Measurements from ENCODE around the gene VWC2L.

The VWC2L gene

GRCh38 chr2:214471382-214471781 is 60.5 kb downstream of the VWC2L start:
- DNase-seq, result no peak

DNA sequence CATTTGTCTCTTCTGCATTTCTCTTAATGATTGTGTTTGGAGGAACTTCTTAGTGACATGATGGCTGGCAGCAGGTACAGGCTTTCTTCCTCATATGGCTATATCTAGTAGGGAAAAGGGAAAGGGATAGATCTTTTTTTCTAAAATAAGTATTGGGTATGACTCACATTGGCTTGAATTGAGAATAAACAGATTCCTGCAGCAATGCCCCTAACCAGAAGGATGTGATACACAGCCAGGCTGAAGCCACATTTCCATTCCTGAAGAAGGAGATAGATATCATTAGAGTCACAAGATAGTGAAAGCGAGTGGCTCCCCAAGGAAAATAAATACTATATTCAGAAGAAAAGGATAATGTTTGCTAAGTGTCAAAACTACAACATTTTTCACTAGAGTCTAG is 61.1 kb downstream of the VWC2L start:
- no peak for DNase-seq

DNA sequence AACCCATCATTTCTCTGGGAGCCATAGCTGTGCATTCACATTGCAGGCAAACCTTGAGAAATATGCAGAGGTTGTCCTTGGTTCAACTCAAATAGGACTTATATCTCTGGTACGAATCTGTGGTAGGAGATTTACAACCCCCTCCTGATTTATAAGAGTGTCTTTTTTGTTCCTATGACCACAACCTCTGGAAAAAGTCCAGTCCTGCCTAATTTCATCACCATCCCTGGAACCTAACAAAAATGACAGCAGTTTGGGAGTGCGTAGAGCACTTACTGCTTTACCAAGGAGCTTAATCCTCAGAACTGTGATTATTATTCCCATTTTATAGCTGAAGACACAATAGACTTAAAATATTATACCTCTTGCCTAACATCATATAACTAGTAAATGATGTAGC is 66.5 kb downstream of the VWC2L start:
- DNase-seq, result no peak

GRCh38 chr2:214481204-214481603 is 70.3 kb downstream of the VWC2L start:
- DNase-seq, result no peak

DNA sequence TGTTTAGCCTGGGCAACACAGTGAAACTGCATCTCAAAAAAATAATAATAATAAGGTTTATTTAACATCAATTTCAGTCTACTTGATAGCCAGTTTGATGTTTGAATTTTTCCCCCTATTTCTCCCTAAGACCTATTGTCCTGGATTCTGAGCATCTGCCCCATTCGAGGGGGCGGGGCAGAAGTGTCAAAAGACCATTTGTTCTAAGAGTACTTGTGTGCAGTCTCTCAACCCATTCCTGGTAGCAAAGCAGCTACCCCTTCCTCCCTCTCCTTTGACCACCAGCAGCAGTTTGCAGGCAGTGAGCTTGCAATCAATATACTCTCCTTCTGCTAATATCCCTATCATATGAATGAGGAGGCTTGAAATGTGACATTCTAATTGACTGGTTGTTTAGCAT is 71.9 kb downstream of the VWC2L start:
- DNase-seq, result no peak

DNA sequence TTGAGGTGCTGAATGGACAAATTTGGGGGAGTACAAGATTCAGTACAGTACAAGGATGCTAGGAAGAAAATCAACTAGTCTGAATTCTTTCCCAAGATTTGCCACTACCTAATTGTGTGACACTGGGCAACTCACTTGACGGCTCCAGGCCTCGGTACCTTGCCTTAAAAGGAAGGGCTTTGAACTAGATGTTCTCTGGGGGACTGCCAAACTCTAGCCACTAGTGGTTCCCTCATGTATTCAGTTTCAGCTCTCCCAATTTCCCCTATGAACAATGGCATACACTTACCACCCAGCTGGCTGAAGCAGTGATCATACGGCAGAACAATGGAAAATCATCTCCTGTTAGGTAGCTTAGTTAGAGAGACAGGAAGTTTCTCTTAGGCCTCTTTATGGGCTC is 73.4 kb downstream of the VWC2L start:
- DNase-seq, result no peak

DNA sequence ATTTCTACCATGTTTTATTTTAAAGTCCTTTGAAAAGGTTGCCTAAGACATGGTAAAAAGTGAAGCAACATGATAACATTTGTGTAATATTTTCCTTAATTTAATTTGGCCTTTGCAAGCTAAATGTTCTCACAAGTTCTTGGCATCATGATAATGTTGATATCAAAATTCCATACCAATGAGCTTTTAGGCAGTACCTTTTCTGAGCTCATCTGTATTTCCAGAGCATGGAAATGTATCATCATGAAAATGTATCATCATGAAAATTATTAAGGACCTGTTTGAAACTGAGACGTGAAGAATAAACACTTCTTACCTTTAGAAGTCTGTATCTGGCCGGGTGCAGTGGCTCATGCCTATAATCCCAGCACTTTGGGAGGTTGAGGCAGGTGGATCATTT is 73.8 kb downstream of the VWC2L start:
- DNase-seq, result no peak

DNA sequence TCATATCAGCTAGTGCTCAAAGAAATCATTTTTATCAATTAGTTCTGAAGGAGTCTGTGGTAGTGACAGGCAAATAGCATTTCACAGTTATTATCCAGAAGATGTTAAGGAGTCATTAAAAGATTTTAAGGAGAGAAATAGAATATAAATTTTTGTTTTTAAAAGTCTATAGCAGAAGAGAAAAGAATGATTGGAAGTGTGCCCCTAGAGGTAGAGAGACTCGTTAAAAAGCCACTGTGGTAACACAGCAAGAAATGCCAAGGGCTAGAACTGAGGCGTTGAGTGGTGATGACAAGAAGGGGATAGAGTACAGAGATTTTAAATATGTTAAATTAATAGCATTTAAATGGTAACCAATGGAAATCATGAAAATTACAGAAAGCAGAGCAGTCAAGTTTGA is 78.3 kb downstream of the VWC2L start:
- no peak for DNase-seq

DNA sequence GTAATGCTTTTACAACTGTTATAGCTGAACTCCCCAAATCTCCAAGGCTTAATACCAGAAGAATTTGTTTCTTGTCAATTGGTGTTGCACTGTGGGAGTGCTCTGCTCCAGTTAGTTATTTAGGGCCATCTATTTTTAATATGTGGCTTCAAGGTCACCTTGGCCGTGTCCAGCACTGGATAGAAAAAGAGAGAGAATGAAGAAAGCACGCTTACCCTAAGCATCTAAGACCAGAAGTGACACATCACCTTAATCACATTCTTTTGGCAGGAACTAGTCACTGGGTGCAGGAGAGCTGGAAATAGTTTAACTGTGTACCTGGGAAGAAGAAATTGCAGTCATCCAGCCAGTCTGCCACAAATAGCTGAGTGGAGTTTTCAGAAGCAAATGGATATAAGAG is 78.8 kb downstream of the VWC2L start:
- DNase-seq, result no peak

GRCh38 chr2:214492152-214492551 is 81.3 kb downstream of the VWC2L start:
- no peak for DNase-seq

DNA sequence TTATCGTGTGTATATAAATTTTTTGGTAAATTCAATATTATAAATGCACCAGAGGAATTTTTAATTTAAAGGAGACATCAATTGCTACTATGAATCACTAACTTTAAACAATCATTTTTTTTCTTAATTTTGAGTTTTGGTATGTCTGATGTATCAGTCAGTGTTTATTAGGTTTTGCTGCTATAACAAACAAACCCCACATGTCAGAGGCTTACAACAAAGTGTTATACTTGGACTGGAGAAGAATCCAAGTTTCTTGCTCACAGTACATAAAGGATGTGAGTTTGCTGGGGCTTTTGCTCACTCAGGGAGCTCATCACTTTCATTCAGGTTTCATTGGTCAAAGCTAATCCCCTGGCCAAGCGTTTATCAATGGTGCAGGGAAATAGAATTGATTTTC is 81.8 kb downstream of the VWC2L start:
- no peak for DNase-seq

DNA sequence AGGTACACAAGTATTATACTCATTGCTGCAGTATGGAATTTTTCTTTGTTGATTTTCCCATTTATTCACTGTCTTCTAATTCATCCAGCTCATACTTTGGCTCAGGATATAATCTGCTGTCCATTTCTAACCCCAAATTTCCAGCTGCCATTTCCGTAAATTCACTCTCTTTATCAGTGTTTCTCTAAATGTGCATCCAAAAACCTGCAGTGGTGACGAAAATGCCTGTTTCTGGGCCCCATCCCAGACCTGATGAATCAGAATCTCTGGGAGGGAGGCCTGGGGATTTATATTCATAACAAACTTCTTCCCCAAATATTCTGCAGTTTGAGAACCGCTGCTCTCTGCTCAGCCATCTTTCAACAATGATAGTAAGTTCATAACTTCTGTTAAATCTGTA is 86.6 kb downstream of the VWC2L start:
- no peak for DNase-seq

DNA sequence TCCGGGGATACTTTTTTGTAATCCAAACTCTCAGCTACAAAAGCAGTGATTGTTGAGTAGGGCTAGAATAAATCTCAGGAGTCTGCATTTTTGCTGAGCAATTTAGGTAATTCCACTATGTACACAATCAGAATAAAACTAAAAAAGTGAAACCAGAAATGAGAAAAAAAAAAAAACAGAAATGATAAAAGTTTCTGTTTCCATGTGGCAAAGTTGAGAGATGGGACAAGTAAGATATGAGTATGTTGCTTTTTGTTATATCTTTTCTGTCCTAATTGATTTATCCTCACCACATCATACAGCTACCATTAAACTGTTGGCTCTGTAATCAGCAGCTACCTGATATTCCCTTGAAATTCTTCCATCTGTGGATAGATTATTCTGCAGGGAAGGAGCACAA is 92.7 kb downstream of the VWC2L start:
- no peak for DNase-seq

- no peak for DNase-seq
Measured at GRCh38 chr2:214504599-214505376, 93.9 kb downstream of the VWC2L start.

GRCh38 chr2:214507032-214507431 is 96.2 kb downstream of the VWC2L start:
- DNase-seq, result no peak

DNA sequence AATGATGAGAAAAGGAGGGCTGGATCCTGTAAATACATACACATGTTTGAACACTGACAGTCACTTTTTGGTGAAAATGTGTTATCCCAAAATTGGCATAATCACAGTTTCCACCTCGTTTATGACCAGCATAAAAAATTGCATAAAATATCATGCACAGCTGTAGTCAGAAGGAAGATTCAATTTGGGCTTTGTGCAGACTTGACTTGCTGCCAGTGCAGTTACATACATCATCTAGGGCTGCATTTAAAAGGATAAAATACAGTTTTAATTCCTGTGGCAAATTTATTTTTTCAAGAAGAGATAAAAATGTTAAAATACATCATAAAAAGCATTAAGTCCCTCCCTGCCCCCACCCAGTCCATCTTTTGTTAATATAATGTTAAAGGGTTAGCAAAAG is 103.8 kb downstream of the VWC2L start:
- DNase-seq, result no peak

DNA sequence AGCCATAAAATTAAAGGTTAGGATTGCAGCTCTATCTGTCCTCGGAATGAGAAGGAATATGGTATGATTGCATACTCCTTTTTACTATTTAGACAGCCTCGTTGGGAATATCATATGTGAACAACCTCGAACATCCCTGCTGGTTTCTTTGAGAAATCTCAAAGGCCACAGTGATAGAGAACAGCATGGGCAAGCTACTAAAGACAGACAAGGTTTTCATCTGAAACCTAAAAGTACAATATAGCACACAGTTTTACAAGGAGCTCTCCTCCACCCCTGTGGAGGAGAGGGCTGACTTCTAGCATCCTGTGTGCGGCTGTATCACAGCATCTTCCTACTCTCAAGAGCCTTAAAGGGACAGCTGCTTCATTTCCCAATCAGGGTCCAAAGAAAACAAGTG is 104.3 kb downstream of the VWC2L start:
- no peak for DNase-seq

DNA sequence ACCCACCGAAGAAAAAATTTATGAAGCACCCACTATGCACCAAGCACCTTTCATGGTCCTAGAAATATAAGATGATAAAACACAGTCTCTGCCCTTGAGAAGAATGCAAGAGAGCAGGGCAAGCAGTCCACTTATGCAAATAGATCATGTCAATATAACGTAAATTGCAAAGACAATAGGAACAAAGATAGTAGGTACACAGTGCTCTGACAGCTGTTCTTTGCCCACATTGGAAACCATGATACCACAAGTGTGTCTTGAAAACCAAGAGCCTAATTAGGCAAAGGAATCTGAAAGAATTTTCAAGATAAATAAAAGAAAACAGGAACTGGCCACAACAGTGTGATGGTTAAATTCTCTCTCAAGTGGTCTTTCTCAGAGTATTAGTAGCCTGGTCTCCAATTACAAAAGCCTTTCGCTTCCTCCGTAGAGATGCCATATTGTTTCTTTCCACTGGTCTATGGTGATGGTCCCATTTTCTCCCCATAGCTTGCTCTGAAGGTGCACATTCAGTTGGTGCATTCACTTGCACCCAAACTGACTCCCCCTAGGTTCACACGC is 108.5 kb downstream of the VWC2L start:
- DNase-seq, result no peak

DNA sequence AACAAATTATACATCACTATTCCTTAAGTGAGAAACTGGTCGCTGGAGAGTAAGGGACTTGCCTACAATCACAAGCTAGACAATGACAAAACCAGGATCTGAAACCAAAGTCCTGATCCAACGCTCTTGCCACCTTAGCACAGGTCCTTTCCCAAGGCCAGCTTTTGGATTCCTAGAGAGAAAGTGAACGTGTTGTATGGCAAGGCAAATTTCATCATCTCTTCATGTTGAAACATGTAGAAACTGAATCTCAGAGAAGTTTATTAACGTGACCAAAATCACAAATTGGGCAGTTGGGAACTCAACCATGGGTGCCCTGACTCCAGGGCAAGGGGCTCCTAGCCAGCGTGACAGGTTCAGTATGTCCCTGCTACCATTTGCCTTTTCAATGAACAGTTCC is 118.2 kb downstream of the VWC2L start:
- DNase-seq, result no peak

GRCh38 chr2:214529514-214529913 is 118.7 kb downstream of the VWC2L start:
- DNase-seq, result no peak

DNA sequence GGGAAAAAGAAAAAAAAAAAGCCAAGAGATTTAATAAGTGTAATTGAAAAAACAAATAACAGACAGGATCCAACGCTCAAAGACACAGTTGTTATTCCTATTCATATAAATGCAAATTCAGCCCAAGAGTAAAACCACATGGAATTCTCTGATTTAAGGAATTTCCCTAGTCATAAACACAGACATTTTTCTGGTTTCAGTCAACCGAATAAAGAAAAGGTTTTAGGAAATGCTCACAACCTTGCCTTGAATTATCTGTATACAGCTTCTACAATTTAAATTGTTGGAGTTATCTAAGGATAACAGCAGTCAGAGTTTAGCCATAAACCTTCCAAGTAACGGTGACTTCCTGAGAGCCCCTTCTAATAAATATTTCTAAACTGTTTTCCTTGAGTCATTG is 122.7 kb downstream of the VWC2L start:
- no peak for DNase-seq

- no peak for DNase-seq
Measured at GRCh38 chr2:214536625-214537024, 125.8 kb downstream of the VWC2L start.

DNA sequence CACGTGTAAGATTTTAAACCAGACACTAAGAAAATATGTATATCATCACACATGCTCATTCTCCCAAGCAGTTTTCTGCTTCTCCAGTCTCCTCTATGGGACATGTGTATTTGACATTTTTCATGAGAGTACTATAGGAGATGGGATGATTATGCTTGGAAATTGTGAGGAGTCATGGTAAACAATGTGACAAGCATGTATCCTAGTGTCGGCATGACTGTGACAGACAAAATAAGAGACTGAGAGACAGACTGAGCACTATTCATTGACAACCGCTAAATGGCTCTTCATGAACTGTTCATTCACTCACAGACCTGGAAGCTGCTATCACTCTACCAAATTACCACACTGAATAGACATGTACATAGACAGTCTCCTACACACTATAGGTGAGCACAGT is 127.1 kb downstream of the VWC2L start:
- DNase-seq, result no peak

DNA sequence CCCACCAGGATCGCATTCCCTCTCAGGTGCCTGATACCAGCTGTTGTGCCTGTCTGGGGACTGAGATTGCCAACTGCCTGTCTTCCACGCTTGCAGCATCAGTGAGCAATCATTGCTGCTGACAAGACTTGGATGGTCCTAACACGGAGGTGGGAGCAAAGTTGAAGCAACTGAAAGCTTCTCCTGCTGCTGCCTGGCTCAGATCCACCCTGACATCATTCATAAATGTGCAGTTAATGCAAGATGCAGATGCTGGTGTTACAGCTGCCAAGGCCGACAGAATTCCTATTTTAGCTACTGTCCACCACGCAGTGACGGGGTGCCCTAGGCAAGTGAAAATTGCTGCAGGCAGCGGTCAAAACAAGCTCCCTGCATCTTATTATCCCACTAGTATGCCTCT is 131.4 kb downstream of the VWC2L start:
- no peak for DNase-seq

- DNase-seq, result no peak
Measured at GRCh38 chr2:214542866-214543265, 132.0 kb downstream of the VWC2L start.

All from stimulated activated CD4-positive, alpha-beta T cell treated with anti-CD3 and anti-CD28 coated beads, Interleukin-4, amount 100 ng/mL, for 1 hour (primary cell).